ENCODE data around the gene CBARP. TPM values are rescaled to one million over a fixed set of nuclear protein-coding genes. Genes with fewer than 3 reads are reported as not detected.

Gene CBARP
- total and polyA plus RNA-seq, 2 of the 4 experiments (the other 2 are of a cell fraction) = 0.18 to 3.9 TPM

- H3K36me3 ChIP-seq (ENCODE audit: control insufficient read depth, insufficient read depth, low read length) = peaks cover 3% of the 10 kb centered on the region; the same call in 1 of the 2 replicates
- intact Hi-C loops (cut with micrococcal nuclease) = no loop called here
- peak overlapping the region; percentile 59 for H2BK5ac ChIP-seq (ENCODE audit: low read depth, low read length, poor library complexity, severe bottlenecking)
- no TSS peak for BruUV-seq (replicated peaks)
- H3K27ac ChIP-seq (ENCODE audit: insufficient read depth, low read length) = peak overlapping the region; percentile 53
- peak overlapping the region; percentile 44; the same call in 1 of the 2 replicates for H4K91ac ChIP-seq (ENCODE audit: insufficient read depth, low read depth, low read length)
- H3K18ac ChIP-seq (ENCODE audit: low read depth, low read length) = no peak overlapping the region
- H4K20me1 ChIP-seq (ENCODE audit: insufficient read depth, low read length) = peaks cover 49% of the 10 kb centered on the region
- H3K4me2 ChIP-seq (ENCODE audit: low read depth, low read length) = peak overlapping the region; percentile 92
- no peak overlapping the region for H4K5ac ChIP-seq (ENCODE audit: low read depth, low read length)
- H2AK9ac ChIP-seq (replicated peaks; ENCODE audit: low read depth, low read length, poor library complexity) = peak overlapping the region; percentile 19
- dilution Hi-C loops (cut with HindIII; ENCODE audit: low sequenced_read_pairs, unreplicated experiment) = no loop called here
- H3K23ac ChIP-seq (ENCODE audit: low read depth, low read length) = peak overlapping the region; percentile 79
- H2BK15ac ChIP-seq (ENCODE audit: low read depth, low read length) = no peak overlapping the region
- no peaks in the 10 kb centered on the region for H3K9me3 ChIP-seq (ENCODE audit: control insufficient read depth, insufficient read depth, low read length)
- ChIA-PET CTCF (no interaction called here), POLR2A (ENCODE audit: unreplicated experiment) (interaction anchor here (0.6 kb wide), 1 partner anchor 63 kb away, joined by 7 read pairs; no protein-coding TSS in a partner anchor)
- no peak for ATAC-seq (ENCODE audit: low read depth)
- H3K56ac ChIP-seq (ENCODE audit: extremely low read depth, insufficient read depth, low read length) = peak overlapping the region; percentile 8
- H3K4me3 ChIP-seq (ENCODE audit: insufficient read depth, low read depth, low read length) = peak overlapping the region; percentile 71
- in situ Hi-C loops (cut with MboI; ENCODE audit: low sequenced_read_pairs) = no loop called here
- peak overlapping the region; percentile 68 for H3K14ac ChIP-seq (replicated peaks; ENCODE audit: low read depth, low read length)
- peak overlapping the region; percentile 66 for H3K4ac ChIP-seq (ENCODE audit: low read depth, low read length)
- no peak for DNase-seq
- no peaks in the 10 kb centered on the region for H3K27me3 ChIP-seq (ENCODE audit: control insufficient read depth, insufficient read depth, low read length)
- H2BK120ac ChIP-seq (ENCODE audit: low read depth, low read length) = no peak overlapping the region
- no peak overlapping the region for H2BK20ac ChIP-seq (ENCODE audit: low read depth, low read length)
- peaks cover 12 to 59% of the 10 kb centered on the region in 2 experiments; a peak in 3 of 4 replicates for H3K79me1 ChIP-seq (ENCODE audit: low read depth in 1 of 2, low read length in 2 of 2)
- no peak for TF ChIP-seq BHLHE40 (IDR thresholded peaks at IDR 0.05; ENCODE audit: low read depth, low read length)
- no peak for TF ChIP-seq NFE2L2 (IDR thresholded peaks at IDR 0.05; ENCODE audit: low read depth, low read length)
- no peak for TF ChIP-seq SMC3 (IDR thresholded peaks at IDR 0.05; ENCODE audit: low read depth, low read length)
- TF ChIP-seq MAFK (IDR thresholded peaks at IDR 0.05; ENCODE audit: low read depth, low read length) = no peak
- TF ChIP-seq CHD1 (IDR thresholded peaks at IDR 0.05; ENCODE audit: low read depth, low read length) = no peak; the same call in 1 of the 2 replicates
- 0% methylated on average over 6 of the region's 38 CpGs; no CpG with 5 or more reads in 1 of the 2 experiments for WGBS, 2 experiments (ENCODE audit: extremely low coverage in 2 of 2, insufficient read length in 1 of 2)
- H3K4me1 ChIP-seq (ENCODE audit: control insufficient read depth, insufficient read depth, low read length) = peaks cover 18% of the 10 kb centered on the region
- H4K8ac ChIP-seq (ENCODE audit: low read depth in 2 of 2, low read length in 2 of 2) = no peak overlapping the region; a peak in 1 of 4 replicates
- H3K9ac ChIP-seq (ENCODE audit: low read depth, low read length) = peak overlapping the region; percentile 86
- peaks cover 22% of the 10 kb centered on the region for H3K9me1 ChIP-seq (ENCODE audit: insufficient read depth, low read length)
- peak overlapping the region; percentile 38 for H2AK5ac ChIP-seq (ENCODE audit: low read depth, low read length)
- peak overlapping the region; percentile 24 for H2AFZ ChIP-seq (replicated peaks; ENCODE audit: low read length, poor library complexity)
These were observed 30.8 kb downstream of the CBARP start for GRCh38 chr19:1206864-1207450.
